GM11168 (cell line): ENCODE results near the gene SNX25.
"Not testable (repeated sequence)": the region's sequence is repeated elsewhere in the genome, so short reads cannot be mapped to it uniquely, and the experiment has no call there.

Experiments
- in situ Hi-C: fragments of 300-500 bp; cut with MboI; formaldehyde crosslinking; loops from one replicate; pipeline ENCODE4 v1.12.0; 2022; ENCODE audit warnings: low sequenced_read_pairs; ENCODE audit not compliant: unreplicated experiment

SNX25 gene

DNA sequence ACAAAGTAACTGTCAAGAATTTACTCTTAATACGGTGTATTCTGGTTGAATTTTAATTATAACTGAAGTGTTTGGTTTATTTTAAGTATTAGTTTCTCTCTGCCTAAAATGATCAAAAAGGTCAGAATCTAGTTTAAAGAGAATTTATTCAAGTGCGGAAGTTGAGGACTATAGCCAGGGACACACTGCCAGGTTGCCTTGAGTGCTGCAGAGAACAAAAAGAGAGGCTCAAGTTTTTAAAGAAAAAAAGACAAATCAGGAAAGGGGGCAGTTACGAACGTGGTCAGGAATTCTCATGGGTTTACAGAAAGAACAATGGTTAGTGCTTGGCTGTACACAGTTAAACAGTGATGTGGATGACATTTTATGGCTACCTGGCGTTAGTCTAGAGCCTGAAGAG lies 81.3 kb downstream of the SNX25 start:
- in situ Hi-C loops, result loop anchor here (25.0 kb wide), 1 partner anchor 253 kb away; no protein-coding TSS in a partner anchor

DNA sequence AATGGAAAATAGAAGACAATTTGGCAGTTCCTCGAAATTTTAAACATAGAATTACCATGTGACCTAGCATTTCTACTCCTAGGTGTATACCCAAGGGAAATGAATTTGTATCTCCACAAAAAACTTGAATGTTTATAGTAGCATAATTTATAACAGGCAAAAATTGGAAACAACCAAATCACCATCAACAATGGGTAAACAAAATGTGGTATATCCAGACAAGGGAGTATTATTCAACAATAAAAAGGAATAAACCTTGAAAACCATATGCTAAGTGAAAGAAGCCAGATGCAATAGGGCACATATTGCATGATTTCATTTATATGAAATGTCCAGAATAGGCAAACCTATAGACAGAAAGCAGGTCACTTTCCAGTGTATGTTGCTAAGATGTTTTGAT lies 83.8 kb downstream of the SNX25 start:
- in situ Hi-C loops, result loop anchor here (25.0 kb wide), 1 partner anchor 256 kb away; no protein-coding TSS in a partner anchor

DNA sequence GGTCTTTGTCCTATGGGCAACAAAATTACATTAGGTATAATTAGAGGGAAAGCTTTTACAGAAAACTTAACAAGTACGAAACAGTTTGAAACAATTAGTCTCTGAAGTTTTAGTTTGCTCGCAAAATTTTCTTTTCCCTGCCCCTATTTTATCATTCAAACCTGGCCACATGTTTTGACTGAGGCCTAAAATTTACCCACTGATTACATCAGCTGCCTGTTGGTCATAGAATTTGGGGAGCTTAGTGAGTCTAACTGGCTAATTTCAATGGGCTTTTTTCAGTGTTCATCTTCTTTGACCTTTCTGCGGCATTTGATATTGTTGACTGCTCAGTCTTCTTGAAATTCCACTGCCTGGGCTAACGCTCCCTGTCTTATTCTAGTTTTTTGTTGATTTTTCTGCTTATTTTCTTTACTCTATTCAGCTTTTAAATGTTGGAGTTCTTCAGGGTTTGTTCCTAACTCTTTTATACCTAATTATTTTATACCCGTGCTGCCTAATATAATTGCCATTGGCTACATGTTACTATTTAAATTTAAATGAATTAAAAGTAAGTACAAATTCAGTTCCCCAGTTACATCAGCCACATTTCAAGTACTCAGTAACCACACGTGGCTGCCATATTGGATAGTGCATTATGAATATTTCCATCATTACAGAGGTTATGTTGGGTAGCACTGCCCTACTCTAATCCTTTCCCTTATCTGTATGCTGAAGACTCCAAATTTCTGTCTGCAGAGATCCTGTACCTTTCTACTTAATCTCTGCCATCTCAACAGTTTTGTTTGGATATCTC lies 87.5 kb downstream of the SNX25 start:
- in situ Hi-C loops, result loop anchor here (25.0 kb wide), 1 partner anchor 260 kb away; no protein-coding TSS in a partner anchor

DNA sequence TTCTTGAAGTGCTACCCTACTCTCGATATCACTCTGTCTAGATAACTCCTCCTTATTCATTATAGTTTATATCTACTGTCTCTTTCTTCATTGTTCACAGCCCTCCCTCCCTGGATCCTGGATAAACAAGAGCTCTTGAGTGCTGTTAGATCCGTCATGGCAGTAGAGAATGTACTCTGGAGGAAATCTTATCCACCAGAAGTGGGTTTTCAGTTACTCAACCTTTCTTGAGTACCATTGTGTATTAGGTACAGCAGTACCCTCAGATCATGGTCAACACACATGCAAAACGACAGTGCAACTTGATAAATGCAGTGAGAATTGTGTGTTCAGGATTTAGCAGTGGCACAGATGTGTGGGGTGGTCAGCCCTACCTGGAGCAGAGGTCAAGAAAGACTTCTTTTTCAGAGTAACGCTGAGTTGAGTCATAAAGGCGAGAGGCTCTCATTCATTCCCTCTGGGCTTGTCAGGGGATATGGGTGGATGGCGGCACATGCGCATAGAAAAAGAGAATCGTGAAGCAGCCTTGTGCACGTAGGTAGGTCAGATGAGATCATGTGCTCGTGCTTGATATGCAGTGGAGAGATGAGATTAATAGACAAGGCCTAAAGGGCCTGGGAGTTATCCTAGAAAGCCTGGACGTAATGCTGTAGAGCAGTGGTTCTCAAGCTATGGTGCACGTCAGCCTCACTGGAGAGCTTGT lies 89.5 kb downstream of the SNX25 start:
- in situ Hi-C loops, result loop anchor here (25.0 kb wide), 1 partner anchor 262 kb away; no protein-coding TSS in a partner anchor

DNA sequence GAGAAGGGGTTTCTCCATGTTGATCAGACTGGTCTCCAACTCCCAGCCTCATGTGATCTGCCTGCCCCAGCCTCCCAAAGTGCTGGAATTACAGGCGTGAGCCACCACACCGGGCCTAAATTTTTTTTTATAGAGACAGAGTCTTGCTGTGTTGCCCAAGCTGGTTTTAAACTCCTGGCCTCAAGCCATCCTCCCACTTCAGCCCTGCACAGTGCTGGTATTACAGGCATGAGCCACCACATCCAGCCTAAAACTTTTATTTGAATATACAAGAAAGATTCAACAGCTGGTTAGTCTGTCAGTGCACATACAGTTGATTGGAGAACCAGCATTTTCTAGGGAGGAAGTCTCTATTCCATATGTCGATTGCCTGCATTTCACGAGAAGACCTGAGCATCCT lies 95.1 kb downstream of the SNX25 start:
- in situ Hi-C loops, result no loop called here

DNA sequence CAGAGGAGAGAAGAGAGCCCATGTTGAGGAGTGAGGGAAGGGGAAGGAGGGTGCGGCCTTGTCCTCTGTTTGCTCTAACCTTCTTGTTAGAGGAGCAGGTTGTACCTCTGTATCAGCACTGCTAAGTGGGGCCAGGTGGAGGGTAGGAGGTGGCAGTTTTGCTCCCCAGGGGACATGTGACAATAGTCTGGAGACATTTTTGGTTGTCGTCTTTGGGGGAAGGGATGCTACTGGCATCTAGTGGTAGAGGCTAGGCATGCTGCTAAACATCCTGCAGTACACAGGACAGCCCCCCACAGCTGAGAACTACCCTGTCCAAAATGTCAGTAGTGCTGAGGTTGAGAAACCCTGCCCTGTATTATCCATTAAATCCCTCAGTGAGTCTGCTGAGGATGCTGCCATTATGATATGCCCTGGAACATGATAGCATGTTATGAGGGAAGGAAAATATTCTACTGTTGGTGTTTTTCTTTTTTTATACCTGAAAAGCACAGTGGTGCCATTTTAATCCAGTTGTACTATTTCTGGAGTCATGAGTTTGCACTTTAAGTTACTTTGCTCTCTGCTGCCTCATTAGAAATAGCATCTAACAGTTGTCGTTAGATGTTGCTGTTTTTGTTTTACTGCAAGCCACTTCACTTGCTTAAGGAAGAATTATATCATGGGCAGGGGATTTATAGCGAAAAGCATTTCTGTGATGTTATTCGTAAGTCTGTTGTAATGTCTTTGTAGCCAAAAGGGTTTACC lies 95.7 kb downstream of the SNX25 start:
- in situ Hi-C loops, result no loop called here

DNA sequence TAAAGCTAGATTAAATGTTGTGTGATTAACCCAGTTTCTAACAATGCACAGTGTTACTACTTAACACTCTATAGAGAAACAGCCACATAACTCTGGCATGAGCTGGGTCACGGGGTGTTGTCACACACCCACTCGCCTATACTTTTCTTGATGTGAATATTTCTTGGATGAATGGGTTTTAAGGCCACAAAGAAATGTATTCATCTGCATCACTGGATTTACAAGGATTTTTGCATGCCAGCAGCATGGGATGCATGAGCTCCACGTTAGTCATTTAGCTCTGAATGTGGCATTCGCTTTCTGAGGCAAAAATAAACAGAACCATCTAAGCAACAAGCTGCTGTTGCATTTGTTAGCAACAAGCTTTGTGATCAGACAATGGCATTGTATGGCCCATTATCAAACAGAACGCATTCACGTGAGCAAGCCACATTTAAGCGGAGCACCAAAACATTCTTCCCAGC lies 96.6 kb downstream of the SNX25 start:
- in situ Hi-C loops, result no loop called here

DNA sequence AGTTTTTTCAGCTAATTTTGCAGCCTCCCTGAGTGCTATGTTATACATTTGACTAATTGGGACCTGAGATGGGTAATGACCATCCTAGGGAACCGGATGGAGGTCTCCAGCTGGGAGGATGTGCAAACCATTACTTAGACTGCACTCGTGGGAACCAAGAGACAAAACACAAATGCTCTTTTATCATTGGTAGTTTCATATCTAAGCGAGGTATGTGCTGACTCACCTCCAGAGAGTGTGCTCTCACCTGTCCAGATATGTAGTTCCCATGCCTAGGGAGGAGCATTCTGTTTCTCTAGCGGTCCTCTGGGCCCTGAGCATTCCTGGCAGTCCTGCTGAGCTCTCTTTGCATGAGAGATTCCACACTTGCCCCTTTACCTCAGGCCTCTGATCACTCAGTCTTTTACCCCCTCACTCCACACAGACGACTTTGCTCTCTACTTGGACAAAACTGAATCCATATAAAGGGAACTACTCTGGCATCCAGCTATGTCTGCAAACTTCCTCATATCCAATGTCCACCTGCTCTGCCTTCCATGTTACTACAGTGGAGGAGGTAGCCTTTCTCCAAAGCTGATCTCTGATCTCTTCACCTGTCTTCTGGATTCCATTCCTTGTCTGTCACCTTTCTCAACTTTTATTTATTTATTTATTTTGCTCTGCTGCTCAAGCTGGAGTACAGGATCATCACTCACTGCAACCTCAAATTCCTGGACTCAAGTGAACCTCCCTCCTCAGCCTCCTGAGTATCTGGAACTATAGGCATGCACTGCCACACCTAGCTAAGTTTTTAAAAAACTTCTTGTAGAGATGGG lies 97.9 kb downstream of the SNX25 start:
- in situ Hi-C loops, result no loop called here

DNA sequence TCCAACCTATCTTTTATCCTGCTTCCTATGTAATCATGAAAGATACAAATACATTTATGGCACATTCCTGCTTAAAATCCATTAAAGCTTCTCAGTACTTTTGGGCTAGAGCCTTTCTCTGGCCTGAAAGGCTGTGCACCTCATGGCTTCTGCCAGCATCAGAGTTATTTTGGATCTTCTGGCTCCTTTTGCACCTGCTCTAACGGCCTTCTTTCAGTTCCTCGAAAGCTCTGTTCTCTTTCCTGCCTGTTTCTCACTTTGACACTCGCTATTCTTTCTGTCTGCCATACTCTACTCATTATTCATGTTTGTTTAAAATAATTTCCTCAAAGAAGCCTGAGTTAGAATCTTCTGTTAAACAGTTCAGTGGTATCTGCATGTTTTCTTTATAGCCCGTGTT lies 100.4 kb downstream of the SNX25 start:
- in situ Hi-C loops, result no loop called here

DNA sequence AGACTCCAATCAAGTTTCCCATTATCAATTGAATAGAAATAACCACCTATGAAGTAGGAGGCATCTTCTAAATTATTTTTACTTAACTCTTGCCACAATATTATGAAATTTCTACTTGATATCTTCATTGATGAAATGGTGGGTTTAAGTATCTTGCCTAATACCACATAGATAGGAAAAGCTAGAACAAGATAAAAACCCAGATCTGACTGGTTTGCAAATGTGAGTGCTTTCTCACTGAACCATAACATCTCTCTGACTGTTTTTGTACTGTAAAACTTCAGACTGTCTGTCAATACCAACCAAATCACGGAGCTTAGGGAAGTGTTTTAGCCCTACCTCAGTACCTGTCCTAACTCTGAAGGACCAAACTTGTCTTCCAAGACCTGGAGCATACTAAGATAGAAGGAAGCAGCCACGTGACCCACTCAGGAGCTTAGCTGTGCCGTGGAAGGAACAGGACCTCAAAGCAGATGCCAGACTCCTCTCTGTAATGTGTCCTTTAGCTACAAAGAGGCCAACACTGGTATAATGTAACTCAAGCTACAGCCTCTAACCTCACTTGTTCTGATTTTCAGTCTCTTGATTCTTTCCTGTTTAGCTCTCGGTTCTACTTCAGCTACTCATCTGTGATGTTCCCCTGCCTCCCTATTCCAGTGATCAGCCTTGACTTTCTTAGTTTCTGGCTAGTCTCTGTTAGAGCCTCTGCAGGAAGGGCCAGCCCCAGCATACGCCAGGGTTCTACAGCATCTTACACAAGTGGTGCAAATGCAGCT lies 101.9 kb downstream of the SNX25 start:
- in situ Hi-C loops, result no loop called here

DNA sequence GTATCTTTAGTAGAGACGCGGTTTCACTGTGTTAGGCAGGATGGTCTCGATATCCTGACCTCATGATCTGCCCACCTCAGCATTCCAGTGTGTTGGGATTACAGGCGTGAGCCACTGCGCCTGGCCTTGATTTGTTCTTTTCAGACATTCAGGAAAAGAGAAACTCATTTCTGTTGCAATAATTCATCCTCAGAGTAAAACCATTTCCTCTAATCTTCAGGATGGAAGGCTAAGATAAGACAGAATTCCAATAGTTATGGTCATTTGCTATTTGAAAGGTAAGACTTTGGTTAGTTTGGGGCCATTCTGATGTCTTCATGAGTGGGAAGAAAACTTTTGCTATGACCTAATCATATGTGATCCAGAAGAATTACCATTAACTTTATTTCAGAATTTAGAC lies 103.3 kb downstream of the SNX25 start:
- in situ Hi-C loops, result no loop called here

DNA sequence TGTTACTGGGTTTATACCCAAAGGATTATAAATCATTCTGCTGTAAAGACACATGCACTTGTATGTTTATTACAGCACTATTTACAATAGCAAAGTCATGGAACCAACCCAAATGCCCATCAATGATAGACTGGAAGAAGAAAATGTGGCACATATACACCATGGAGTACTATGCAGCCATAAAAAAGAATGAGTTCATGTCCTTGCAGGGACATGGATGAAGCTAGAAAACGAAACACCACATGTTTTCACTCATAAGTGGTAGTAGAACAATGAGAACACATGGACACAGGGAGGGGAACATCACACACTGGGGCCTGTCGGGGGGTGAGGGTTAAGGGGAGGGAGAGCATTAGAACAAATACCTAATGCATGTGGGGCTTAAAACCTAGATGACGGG lies 108.1 kb downstream of the SNX25 start:
- in situ Hi-C loops, result not testable (repeated sequence)

DNA sequence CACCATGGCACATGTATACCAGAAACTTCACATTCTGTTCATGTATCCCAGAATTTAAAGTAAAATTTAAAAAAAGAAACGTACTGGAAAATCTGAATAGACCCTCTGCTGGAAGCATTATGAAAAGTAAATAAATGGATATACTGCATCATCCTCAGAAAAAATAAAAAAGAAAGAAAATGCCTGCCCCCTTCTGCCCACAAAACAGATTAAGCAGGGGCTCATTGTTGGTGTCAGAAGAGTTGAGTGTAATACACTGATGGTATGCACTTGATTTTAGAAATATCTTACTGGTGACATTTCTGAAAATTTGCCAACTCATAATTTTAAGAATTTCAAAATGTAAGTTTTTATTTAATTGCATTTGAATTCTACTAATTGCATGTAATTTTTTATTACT lies 108.5 kb downstream of the SNX25 start:
- in situ Hi-C loops, result no loop called here

DNA sequence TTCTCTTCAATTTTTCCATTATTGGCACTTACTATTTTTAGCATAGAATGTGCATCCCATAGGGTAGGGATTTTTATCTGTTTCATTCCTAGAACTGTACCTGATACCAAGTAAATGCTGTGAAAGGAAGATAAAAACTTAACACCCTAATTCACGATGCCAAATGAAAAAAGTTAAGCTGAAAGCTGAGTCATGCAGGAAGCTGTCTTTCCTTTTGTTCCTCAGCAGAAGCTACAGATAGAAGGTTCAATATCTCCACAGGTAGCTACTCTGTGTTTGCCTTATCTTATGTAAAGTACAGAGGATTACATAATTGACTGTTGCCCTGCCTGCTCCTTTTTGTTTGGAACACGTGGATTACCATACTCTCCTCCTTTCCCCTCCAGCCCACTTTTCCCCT lies 109.3 kb downstream of the SNX25 start:
- in situ Hi-C loops, result no loop called here

DNA sequence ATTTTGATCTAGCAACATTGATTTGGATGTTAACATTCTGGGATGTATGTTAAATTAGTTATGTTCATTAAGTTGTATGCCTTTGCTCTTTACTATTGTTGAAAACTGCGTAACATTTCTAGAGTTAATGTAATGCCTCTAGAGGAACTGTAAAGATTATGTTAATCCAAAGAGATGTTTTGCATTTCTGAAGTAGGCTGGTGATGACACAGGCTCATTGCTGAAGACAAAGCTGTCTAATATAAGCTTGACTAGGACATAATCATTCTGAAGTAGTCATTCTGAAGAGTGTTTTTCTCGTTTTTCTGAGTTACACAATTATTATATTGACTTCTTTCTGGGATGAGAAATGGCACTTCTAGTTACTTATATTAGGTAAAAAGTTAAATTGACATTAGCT lies 113.4 kb downstream of the SNX25 start:
- in situ Hi-C loops, result no loop called here

DNA sequence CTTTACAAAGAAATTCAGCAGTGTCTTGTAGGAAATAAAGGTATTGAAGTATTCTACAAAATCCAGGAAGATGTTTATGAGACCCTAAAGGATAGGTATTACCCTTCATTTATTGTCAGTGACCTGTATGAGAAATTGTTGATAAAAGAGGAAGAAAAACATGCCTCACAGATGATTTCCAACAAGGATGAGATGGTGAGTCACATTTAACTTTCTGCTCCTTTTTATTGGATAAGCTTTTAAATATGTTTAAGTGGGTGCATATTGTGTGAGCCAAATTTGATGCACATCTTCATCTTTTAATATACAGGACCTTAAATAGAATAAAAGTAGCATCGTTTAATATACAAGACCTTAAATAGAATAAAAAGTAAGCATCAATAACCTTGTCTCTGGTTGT lies 114.2 kb downstream of the SNX25 start:
- in situ Hi-C loops, result no loop called here

DNA sequence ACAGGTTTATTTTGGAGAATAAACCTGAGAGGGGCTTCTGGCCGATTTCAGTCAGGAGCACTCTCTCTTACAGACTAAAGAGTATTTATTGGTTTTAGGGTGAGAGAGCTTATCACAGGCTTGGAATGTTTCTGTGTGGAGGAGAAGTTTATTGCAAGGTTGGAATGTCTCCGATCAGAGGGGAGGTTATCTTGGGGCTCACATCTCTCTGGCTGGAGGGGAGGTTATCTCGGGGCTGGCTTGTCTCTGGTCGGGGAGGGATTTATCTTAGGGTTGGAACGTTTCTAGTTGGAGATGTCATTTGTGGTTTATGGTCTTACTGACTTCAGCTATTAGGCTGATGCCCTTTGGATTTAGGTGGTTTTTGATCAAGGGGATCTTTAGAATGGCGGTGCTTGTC lies 115.0 kb downstream of the SNX25 start:
- in situ Hi-C loops, result not testable (repeated sequence)

DNA sequence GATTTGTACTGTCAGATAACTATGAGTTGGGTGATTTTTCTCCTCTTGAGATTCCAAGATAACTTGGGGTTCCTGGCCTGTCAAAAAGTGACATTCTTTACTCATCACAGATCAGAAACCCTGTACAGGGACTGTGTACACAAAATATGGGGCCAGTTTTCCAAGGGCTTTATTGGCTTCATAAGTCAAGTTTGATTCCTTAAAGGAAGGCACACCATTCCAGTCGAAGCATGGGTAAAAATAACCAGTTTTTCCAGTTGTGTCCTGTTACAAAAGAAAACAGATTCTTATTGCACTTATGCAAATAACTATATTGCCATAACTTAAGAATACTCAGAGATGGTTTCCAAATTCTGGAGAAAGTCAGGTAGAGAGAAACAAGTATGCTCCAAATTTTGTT lies 116.3 kb downstream of the SNX25 start:
- in situ Hi-C loops, result not testable (repeated sequence)

DNA sequence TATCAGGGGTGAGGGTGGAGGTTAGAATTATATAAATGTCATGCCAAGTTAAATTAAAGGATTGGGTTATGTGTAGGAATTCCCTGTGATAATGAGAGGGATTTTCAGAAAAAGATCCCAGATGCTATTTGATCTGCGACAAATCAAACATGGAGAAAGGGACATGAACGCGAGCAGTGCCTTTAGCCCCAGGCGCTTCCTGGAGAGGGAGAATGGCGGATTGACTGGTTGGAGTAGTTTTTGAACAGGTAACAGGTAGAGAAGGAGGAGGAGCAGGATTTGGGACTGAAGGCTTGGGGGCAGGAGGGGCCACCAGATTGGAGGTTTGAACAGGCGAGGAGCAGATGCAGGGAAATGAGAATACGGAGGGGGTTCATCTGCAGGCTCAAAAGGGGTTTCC lies 119.2 kb downstream of the SNX25 start:
- in situ Hi-C loops, result no loop called here
